BJ (cell line): Measurements from ENCODE around the gene NRIP1. TPM values are rescaled to one million over a fixed set of nuclear protein-coding genes. Genes with fewer than 3 reads are reported as not detected.

Source experiments
- CTCF ChIA-PET: fragments of 350-600 bp; formaldehyde crosslinking; extraction: SDS; loops from one replicate; lab custom pipeline; 2021; ENCODE audit warnings: antibody characterized with exemption, inconsistent platforms; lab: Yijun Ruan, JAX
- POLR2A ChIA-PET: fragments of 300-600 bp; sonication (Branson Sonifier 250); formaldehyde crosslinking; extraction: SDS; loops from one replicate; lab custom pipeline; 2021; ENCODE audit warnings: antibody characterized with exemption; lab: Charles Lee
- DNase-seq: peaks from one replicate; pipeline ENCODE4 v3.0.0-alpha.2; 2011; ENCODE audit warnings: low read depth
- H3K27me3 ChIP-seq: 2 replicates; pipeline ENCODE4 v1.6.0; 2011; ENCODE audit warnings: low read length; ENCODE audit not compliant: control insufficient read depth, insufficient read depth
- H3K36me3 ChIP-seq: 2 replicates; pipeline ENCODE4 v1.5.1; 2011; ENCODE audit warnings: low read length; ENCODE audit not compliant: control insufficient read depth, insufficient read depth
- H3K4me3 ChIP-seq: 2 replicates; pipeline ENCODE4 v1.5.1; 2011; ENCODE audit warnings: low read depth, mild to moderate bottlenecking, control low read depth, low read length
- polyA plus RNA-seq: library from polyadenylated mRNA; depleted of rRNA; stranded (reverse); fragments of >200 nt; gene quantifications from 2 replicates; pipeline ENCODE4 v1.2.3, GENCODE V29; 2011
- TF ChIP-seq, protein P1 (sequence below): IDR thresholded peaks from 2 replicates; pipeline ENCODE4 v1.5.1; 2011; ENCODE audit warnings: low read depth, mild to moderate bottlenecking, control low read depth, inconsistent platforms, low read length, moderate library complexity; ENCODE audit not compliant: insufficient read depth

The NRIP1 gene
- polyA plus RNA-seq, 1 experiment = 5.2 TPM

DNA sequence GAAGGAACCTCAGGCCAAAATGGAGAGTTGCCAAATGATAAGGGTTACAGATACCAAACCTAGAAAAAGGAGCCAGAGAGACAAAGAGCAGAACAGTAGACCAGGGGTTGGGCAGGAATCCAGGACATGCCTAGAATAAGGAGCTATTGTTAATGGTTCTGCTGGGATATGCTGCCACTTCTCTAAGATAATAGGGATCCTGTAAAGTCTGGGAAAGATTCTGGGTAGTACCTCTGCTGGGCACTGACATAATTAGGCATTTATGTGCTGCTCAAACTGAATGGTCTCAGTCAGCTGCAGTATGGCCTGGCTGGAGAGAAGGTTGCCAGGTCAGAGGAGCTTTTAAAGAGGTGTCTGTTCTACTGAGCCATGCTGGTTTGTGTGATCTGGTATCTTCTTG lies 19.9 kb upstream of the NRIP1 start:
- ChIA-PET POLR2A (no interaction called here), CTCF (interaction anchor here (0.8 kb wide), 1 partner anchor 10 kb away, joined by 3 read pairs; no protein-coding TSS in a partner anchor)
- no peaks in the 10 kb centered on the region for H3K36me3 ChIP-seq
- no peak for DNase-seq
- no peak overlapping the region for H3K4me3 ChIP-seq
- no peaks in the 10 kb centered on the region; the same call in 1 of the 2 replicates for H3K27me3 ChIP-seq
- TF ChIP-seq, protein P1, sequence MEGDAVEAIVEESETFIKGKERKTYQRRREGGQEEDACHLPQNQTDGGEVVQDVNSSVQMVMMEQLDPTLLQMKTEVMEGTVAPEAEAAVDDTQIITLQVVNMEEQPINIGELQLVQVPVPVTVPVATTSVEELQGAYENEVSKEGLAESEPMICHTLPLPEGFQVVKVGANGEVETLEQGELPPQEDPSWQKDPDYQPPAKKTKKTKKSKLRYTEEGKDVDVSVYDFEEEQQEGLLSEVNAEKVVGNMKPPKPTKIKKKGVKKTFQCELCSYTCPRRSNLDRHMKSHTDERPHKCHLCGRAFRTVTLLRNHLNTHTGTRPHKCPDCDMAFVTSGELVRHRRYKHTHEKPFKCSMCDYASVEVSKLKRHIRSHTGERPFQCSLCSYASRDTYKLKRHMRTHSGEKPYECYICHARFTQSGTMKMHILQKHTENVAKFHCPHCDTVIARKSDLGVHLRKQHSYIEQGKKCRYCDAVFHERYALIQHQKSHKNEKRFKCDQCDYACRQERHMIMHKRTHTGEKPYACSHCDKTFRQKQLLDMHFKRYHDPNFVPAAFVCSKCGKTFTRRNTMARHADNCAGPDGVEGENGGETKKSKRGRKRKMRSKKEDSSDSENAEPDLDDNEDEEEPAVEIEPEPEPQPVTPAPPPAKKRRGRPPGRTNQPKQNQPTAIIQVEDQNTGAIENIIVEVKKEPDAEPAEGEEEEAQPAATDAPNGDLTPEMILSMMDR = no peak

DNA sequence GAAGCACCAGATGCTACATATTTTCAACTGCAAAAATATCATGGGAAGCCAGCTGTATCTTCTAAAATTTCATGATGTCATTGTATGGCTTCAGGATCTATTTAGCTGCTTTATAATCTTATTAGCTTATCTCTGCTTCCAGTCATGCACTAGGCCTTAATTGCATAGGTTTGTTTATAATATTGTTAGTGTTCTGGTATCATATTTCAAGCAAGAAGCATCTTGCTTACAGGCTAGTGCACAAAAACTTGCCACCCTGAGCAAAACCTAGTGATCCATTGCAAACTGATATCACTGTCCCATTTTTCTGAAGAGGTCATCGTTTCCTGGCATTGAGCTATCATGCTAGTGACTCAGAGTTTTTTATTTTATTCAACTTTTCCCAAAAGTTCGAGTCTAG lies 15.7 kb upstream of the NRIP1 start:
- no peaks in the 10 kb centered on the region; the same call in 1 of the 2 replicates for H3K27me3 ChIP-seq
- H3K36me3 ChIP-seq = no peaks in the 10 kb centered on the region
- ChIA-PET CTCF (interaction anchor here (1.6 kb wide), 1 partner anchor 216 kb away, joined by 4 read pairs; no protein-coding TSS in a partner anchor), POLR2A (no interaction called here)
- no peak for DNase-seq
- no peak overlapping the region for H3K4me3 ChIP-seq
- TF ChIP-seq, protein P1 = no peak

DNA sequence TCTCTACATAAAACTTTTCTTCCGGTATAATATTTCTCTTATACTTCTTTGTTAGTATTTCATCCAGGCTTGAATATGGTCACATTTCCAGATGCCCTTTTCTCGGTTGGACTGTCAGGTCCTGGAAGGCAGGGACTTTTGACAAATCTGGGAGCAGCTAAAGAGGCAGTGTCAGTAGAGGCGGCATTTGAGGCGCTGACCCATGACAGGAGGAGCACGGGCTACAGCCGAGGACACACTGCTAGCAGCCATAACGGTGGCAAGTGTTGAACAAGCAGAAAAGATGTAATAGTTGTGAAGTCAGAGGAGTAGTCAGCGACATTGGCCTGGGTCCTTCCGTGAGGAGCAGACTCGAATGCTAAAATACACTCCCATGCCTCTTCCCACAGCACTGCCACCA lies 14.5 kb upstream of the NRIP1 start:
- CTCF ChIA-PET = interaction anchor here (0.9 kb wide), 1 partner anchor 14 kb away, joined by 3 read pairs; no protein-coding TSS in a partner anchor
- no peak for DNase-seq
- Histone ChIP-seq H3K36me3 (no peaks in the 10 kb centered on the region), H3K27me3 (no peaks in the 10 kb centered on the region), H3K4me3 (no peak overlapping the region)
- TF ChIP-seq, protein P1 = no peak
- POLR2A ChIA-PET = no interaction called here

DNA sequence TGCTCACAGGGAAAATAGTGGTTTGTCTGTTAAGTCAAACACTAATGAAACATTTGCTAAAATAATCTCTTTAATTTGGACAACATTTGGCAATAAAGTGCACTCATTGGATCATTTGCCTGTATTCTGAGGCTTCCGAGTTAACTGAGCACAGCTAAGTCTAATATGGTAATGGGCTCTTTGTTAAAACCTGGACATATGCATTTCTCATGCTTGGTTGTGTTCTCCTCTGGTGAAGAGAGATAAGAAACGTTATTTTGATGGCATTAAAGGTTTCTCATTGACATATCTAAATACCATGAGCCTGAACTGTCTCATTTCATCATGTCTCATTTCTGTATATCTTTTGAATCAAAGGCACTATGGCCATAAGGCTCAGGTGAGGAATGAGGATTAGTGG lies 13.4 kb upstream of the NRIP1 start:
- TF ChIP-seq, protein P1 = no peak
- ChIA-PET CTCF (interaction anchor here (0.9 kb wide), 1 partner anchor 13 kb away, joined by 3 read pairs; no protein-coding TSS in a partner anchor), POLR2A (no interaction called here)
- Histone ChIP-seq H3K4me3 (no peak overlapping the region), H3K36me3 (no peaks in the 10 kb centered on the region), H3K27me3 (no peaks in the 10 kb centered on the region)
- DNase-seq = no peak

DNA sequence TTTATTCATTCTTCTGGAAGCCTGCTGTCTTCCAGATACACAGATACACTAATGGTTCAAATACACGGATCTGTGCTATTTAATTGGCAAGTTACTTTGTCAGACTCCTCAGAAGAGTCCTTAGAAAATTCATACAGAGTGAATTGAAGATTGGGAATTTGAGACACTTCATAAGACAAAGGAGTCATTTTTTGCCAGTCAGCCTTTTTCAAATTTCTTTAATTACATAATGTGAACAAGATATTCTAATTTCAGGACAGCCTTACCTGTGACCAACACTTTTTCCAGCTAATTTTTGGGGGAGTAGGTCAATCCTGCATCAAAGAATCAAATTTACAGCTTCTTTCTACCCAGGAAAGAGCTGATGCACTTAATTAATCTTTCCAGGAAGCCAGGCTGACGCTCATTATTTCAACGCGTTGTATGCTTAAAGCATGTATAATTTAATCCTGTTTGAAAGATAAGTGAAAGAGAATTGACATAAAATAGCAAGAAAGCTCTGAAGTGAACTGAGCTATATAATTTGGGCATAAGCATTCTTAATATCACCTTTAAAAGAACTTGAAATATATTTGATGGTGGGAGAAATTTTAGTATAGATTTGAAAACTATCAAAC lies 12.8 kb upstream of the NRIP1 start:
- DNase-seq = no peak
- POLR2A ChIA-PET = no interaction called here
- Histone ChIP-seq H3K27me3 (no peaks in the 10 kb centered on the region), H3K36me3 (no peaks in the 10 kb centered on the region), H3K4me3 (no peak overlapping the region)
- CTCF ChIA-PET = no interaction called here
- TF ChIP-seq, protein P1 = no peak
